HUDEP-2 (cell line): ENCODE results near the gene RFX3.

Source experiments
- DNase-seq, 76 experiments: peaks; one replicate each; lab custom pipeline; 2025; ENCODE audit not compliant: unreplicated experiment in 76 of 76; lab: John Stamatoyannopoulos, UW

The RFX3 gene

GRCh38 chr9:3514786-3515185 is 11.0 kb downstream of the RFX3 start:
- DNase-seq, result no peak

DNA sequence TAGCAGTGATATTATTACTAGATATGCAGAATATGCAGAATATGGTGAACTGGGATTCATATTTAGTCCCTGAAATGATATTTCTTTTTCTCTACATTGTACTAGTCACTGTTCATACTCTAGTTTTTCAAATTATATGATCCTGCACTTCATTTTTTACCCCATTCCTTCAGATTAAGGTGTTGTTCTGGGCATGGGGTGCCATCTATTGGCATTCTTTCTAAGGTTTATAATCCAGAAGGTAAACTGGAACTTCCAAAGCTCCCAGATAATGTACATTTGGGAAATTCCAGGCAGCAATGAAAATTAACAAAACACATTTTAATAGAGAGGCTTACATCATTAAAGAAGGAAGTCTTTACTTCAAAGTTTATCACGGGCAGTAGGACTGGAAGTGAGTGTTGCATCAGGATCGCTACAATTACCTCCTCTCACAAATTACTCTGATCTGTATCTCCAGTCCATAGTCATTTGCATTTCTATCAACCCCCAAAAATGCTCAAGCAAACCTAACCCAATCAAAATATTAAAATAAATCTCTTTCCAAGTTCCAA is 12.5 kb downstream of the RFX3 start:
- no peak for DNase-seq

DNA sequence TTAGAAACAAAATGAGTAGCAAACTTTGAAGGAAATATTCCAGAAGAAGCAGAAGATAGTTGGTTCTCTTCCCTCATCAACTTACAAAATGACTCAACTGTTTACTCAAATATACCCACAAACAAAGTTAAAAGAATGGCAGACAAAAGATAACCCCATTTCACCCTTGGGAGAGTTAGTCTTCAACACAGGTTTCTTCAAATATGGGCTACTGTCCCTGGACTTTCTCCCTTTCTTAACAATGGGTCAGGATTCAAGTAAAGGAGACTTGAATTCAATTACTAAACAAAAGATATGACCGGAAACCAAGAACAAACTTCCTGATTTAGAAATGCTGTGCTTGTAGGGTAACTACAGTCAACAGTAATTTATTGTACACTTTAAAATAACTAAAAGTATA is 14.2 kb downstream of the RFX3 start:
- DNase-seq, result peak in 1 of 76 experiments; percentile 10

- no peak for DNase-seq
Measured at GRCh38 chr9:3510796-3511195, 15.0 kb downstream of the RFX3 start.

- DNase-seq, result no peak
Measured at GRCh38 chr9:3509926-3510325, 15.9 kb downstream of the RFX3 start.

DNA sequence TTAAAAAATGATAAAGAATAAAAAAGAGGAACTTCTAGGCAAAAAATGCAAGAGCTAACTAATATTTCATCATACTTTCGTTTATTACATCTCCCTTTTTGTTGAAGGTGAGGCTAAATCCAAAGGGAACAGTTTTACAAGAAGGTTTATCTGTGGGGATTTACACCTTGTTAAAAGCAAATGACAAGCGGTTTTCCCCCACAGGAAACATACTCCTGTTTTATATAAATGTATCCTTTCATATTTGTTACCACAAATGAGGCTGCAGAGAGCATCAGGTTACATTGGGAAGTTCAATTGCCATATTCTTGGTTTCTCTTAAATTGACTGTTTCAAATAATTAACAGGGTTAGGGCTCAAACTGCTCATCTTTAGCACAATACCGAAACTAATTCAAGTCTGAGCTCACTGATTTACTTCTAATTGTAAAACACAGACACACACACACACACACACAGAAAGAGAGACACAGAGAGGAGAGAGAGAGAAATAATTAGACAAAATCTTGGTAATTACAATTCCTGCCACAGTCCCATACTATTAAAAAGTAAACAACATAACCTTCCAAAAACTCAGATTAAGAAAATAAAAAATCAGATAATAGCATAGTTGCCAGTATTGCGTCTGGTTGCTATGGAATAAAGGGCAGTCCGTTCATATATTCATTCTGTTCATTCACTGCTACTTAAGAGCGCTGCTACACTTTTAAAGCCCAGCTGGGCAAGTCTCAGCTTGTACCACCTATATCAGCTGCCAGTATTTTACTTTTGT is 17.1 kb downstream of the RFX3 start:
- DNase-seq, result peak in 2 of 76 experiments; percentile 22 to 23

- DNase-seq, result no peak
Measured at GRCh38 chr9:3508078-3508431, 17.7 kb downstream of the RFX3 start.

GRCh38 chr9:3507395-3508077 is 18.3 kb downstream of the RFX3 start:
- peak in 23 of 76 experiments; percentile 5 to 64 (median 35) for DNase-seq

GRCh38 chr9:3506164-3506563 is 19.6 kb downstream of the RFX3 start:
- DNase-seq, result no peak

GRCh38 chr9:3502560-3503398 is 23.0 kb downstream of the RFX3 start:
- no peak for DNase-seq

- DNase-seq, result no peak
Measured at GRCh38 chr9:3500044-3500443, 25.8 kb downstream of the RFX3 start.

DNA sequence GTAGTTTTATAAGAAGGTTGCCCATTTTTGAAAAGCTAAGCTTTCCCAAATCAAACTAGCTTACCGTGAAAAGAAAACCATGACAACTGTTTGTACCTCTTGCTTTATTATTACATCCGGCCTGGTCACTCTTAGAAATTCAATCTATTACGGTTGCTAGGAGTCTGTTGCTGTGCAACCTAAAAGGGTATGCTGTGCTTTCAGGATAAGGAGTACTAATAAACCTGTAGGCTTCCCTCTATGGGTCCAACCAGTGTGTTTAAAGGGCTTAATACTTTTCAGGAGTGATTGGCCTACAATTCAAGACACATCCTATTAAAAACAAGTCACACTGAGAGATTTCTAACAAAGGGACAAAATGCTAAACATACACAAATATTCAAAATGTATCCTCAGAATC is 27.1 kb downstream of the RFX3 start:
- DNase-seq, result no peak

DNA sequence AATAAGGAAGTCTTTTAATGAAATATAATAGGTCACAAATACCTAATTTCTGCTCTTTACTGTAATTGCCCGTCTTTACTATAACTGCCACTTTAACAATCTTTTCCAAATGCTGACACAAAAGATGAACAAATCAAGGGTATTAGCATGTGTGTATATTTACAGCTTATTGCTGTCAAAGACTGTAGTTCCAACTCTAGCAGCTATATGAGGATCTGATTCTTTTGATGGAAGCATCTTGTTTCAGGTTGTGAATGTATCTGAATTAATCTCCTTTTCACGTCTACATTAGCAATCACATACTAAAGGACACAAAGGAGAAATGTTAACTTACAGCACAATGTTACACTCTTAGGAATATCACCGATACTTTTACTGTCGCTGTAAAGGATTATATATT is 27.9 kb downstream of the RFX3 start:
- DNase-seq, result no peak

- no peak for DNase-seq
Measured at GRCh38 chr9:3497401-3497800, 28.4 kb downstream of the RFX3 start.

DNA sequence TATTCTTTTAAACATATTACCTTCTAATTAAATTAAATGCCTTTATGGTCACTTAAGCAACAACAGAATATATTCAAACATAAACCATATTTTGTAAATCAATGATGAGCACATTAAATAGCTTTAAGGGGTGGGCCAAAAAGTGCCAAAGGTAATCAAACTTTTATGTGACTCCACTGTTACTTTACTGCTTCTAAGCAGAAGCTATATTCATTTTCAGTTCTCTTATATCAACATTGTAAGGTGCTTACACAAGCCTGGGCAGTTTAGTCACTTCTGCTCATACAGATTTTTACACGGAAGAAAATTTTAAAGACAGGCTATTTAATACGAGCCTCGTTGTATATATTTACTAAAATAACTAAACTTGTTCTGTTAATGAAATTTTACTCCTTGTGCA is 29.9 kb downstream of the RFX3 start:
- DNase-seq, result no peak

DNA sequence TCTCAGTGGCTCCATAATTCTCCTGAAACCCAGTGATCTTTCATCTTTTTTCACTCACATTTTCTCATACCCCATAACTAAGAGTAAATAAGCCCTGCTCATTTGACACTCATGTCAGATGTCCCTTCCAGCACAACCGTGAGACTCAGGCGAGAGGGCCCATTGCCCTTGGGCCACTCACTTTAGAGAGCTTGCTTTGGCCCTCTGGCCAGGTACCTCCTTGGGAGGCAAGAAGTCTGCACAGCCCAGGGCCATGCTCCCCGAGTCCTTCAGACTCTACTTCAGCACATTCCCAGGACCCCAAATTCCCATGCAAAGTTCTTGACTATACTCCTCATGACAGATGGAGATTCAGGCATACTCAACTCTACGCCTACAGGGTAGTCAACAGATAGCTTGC is 33.6 kb downstream of the RFX3 start:
- peak in 2 of 76 experiments; percentile 2 to 3 for DNase-seq

DNA sequence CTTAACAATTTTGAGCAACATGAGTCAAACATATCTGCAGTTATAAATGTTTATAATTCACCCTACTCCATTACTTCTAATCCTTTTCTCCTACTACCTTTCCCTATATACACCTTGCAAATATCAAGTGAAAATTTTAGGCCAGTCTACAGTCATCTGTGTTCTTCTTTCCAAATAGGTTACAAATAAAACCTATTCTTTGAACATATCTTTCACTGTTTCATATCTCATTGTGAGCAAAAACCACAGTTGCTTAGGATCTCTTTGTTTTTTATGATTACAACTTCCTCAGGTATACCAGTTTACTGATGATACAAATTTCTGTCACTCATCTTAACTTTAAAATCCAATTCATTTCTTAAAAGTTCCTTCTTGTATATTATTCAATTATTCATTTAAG is 34.4 kb downstream of the RFX3 start:
- no peak for DNase-seq

- no peak for DNase-seq
Measured at GRCh38 chr9:3490957-3491356, 34.8 kb downstream of the RFX3 start.

GRCh38 chr9:3482578-3482977 is 43.2 kb downstream of the RFX3 start:
- DNase-seq, result no peak

DNA sequence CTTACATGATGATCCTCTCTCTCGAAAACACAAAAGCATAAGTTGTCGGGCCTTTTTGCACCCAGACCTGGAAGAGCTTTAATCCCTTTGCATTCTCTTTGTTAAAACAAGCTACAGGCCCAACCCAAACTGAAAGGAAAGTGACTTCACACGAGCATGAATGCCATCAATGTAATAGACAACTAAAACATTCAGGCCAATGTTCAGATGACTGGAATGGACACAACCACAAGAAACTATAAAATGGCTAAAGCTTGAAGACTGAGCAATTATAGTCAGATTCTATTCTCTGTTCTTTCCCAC is 45.5 kb downstream of the RFX3 start:
- DNase-seq, result no peak
